ENCODE measurements around the gene CSRNP3.

DNA sequence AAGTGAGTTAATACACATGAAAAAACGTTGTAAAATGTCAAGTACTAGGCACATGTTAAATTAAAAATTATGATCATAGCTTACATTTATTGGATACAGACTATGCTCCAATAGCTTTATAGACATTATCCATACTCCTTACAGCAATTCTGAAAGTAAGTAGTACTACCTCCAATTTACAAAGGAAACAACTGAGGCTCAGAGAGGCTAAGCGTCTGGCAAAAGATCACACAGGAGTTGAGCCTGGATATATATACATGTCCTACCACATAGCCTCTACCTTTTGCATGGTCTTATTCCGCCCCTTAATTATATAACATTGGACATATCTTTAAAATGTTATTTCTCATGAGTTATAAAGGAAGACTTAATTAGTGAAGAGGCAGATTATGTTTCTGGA lies 127.3 kb downstream of the CSRNP3 start:
- no peak for TF ChIP-seq CTCF (IDR thresholded peaks at IDR 0.05; ENCODE audit: poor library complexity)
- no peak for TF ChIP-seq EZH2phosphoT487 (IDR thresholded peaks at IDR 0.05; ENCODE audit: low read depth, severe bottlenecking, unreplicated experiment)

Data from hepatocyte (in vitro differentiated cells).